CMK (cell line): Measurements from ENCODE around the gene PGF.
"Not testable (repeated sequence)": the region's sequence is repeated elsewhere in the genome, so short reads cannot be mapped to it uniquely, and the experiment has no call there.

Experiments used
- DNase-seq: peaks from one replicate; pipeline ENCODE4 v3.0.0-alpha.2; 2010; ENCODE audit warnings: low read depth

The PGF gene

DNA sequence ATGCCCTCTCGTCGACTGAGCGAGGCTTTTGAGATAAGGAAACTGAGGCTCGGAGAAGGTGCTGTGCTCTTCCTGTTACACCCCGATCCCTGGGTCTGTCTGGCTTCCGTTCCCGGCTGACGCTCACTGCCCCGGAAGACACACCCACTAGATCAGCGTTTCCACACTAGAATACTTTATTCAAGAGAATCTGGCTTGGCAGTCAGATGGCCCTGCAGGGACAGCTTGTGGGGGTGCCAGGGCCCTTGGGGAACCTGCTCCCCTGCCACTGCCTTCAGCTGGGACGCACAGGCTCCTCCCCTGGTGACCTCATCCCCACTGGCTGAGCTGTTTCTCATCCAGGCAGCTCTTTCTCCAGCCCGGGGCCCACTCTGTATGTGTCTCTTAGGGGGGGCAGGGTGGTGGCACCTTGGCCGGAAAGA, 13.7 kb downstream of the PGF start:
- peak; percentile 75 for DNase-seq

DNA sequence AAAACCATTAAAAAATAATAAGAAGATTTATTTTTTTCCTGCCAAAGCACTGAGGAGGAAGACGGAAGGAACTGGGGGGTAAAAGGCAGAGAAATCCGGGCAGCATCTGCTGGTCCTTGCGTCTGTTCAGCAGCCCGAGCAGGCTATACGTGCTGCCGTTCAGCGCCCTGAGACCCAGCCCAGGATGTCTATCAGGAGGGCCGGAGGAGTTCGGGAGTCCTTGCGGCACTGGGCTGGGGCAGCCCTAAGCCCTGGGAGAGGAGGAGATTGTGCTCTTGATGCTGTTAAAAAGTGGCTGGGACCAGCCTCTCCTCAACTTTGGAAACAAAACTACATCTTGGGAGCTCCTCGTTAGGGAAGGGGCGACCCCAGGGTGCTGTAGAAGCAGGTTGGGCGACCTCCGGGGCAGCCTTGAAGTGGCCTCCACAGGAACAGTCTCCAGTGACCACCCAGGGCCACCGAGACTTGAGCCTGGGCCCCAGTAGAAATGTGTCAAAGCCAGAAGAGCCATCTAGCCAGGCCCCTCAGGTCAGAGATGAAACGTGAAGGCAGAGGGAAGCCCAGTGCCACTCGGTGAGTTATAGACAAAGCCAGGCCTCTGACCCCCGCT, 14.3 kb downstream of the PGF start:
- no peak for DNase-seq

DNA sequence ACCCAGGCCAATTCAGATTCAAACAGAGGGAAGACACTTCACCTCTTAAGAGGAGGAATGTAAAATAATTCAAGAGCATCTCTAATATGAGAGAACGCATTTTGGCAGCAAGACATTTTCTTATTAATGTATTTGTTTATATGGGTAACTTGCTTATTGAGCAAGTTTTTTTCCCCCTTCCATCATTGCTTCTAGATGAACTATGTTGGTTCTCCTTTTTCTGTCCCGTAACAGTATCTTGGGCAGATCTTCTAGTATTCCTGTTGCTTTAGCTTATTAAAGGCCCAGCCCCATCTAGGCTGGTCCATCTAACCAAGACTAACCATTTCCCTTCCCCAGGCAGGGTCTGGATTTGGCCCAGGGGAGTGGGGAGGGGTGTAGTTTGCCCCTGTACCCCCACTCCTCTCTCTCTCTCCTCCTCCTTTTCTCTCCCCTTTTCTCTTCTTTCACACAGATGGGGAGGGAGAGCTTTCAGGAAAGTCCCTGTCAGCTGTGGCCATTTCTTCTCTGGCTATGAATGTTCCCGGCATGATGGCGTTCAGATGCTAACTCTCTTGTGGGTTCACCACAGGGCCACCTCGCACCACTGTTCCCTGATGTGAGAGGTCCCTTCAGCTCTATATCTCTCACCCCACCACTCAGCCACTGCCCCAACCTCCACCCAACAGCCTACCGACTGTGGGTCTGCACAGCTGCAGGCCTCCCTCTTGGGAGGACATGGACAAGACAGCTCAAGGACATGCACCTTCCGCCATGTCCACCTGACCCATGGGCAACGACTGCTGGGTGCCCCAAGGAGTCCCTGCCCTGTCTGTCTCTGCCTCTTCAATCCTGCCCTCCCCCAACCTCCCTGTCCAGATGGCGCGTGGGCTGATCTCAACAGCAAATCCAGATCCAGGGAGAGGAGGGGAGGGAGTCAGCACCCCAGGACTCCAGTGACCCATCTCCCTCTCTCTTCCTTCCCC, 16.6 kb downstream of the PGF start:
- no peak for DNase-seq

DNA sequence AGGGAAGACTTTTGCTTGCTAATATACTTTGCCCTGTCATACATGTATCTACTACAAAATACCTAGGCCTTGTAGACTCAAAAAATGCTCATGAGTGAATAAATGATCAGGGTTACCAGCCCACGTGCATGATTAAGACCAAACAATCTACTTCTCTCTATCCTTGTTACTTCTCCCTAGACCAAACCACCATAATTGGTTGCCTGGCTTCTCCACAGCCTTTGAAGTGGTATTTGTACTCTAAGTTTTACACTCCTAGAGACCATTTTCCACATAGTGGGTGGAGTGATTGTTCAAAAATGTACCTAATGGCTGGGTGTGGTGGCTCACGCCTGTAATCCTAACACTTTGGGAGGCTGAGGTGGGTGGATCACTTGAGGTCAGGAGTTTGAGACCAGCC, 18.2 kb downstream of the PGF start:
- DNase-seq, result no peak

DNA sequence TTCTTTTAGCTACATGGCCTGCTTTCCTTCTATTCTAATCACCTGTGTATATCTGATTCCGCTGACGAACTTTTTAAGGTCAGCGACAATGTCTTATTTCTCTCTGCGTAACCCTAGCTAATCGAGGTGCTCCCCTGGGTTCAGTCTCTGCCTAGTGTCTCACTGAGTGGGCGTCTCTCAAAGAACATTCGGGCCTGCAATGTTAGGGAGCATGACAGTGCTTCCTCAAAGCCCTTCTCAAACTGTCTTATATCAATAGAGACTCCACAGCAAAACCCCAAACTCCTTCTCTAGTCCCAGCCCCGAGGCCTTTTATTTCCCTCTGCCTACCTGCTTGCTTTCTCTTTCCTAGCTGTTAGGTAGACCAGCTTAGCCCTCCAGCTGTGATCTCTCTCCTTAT, 18.7 kb downstream of the PGF start:
- DNase-seq, result no peak

DNA sequence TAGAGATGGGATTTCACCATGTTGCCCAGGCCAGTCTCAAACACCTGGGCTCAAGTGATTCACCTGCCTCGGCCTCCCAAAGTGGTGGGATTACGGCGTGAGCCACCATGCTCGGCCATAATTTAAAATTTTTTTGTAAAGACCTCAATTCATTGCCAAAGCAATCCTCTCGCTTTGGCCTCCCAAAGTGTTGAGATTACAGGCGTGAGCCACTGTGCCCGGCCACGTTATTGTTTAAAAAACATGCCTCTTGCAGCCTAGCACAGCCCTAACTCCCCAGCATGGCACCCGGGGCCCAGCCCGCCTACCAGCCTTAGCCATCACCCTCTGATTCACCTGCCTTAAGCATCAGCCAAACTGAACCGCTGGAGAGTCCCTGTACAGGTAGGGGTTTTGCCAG, 19.2 kb downstream of the PGF start:
- no peak for DNase-seq

DNA sequence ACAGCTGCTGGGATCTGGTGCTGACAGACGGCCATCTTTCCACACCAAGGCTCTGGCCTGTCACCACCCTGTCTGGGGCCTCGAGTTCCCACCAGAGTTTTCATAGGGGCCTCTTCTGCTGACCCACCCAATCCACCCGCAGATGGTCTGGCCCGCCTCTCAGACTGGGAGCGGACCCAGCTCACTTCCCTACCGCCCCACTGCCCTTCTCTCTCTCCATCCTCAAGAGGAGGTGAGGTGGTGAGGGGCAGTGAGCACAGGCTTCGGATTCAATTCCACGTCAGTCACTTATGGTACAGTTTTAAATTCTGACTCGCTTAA, 20.1 kb downstream of the PGF start:
- DNase-seq, result no peak

DNA sequence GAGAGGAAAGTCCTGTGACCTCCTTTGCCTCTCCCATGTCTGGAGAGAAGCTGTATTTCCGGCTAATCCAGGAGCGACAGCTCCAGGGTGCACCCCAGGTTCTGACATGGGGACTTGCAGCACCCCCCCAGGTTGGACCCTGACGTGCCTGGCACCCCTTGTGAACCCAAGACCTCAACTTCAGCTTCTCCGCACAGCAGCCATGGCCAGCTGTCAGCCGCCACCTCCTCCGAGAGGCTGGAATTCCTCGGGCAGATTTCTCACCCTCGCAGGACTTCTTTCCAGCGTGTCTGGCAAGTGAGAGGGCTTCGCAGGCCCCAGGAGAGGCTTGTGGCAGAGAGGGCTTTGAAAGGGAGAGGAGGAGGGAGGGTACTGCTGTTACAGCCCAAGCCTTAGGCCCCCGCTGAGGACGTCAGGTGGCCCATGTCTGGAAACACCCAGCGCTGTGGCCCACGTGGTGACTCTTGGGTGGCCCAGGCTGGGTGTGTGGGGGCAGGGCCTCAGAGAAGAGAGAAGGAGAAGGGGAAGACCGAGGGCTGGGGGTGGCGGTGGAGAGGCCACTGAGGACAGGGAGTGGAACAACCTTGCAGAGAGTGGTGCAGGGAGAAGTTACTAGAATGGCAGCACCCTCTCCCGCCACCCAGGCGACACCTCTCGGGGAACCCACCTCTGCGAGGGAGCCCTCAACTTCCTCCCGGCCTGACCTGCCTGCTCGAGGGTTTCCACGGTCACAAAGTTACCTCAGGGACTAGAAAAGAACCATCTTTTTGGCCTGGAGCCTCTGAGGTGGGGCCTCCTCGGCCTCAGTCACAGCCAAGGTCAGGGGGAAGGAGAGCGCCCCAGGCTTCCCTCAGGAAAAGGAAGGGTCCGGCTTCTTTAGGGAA, 20.7 kb downstream of the PGF start:
- no peak for DNase-seq

DNA sequence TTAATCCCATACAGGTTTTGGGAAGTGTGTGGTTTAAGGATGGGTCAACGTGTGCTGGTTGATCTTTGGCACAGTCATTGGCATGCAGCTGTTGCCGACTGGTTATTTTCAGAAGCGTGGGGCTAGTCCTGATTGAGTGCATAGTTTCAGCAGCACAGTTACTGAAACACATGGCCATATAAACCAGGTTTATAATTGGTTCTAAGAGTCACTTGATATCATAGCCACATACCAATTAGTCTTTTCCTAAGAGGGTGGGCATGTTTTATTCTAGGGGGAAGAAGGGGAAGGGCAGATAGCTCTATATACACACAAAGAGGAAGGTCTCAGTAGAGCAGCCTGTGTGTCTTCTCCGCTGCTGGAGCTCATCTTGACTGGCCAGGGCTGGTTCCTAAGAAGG, 21.4 kb downstream of the PGF start:
- no peak for DNase-seq

DNA sequence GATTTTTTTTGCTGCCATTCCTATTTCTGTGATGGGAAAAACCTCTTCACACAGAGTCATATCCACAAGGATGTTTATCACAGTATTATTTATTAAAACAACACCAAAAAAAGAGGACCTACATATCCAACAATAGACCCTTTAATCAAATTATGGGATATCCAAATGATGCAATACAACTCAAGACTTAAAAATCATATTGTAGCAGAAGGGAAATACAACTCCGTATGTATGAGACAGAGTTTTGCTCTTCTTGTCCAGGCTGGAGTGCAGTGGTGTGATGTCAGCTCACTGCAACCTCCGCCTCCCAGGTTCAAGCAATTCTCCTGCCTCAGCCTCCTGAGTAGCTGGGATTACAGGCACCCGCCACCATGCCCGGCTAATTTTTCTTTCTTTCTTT, 22.5 kb downstream of the PGF start:
- not testable (repeated sequence) for DNase-seq

DNA sequence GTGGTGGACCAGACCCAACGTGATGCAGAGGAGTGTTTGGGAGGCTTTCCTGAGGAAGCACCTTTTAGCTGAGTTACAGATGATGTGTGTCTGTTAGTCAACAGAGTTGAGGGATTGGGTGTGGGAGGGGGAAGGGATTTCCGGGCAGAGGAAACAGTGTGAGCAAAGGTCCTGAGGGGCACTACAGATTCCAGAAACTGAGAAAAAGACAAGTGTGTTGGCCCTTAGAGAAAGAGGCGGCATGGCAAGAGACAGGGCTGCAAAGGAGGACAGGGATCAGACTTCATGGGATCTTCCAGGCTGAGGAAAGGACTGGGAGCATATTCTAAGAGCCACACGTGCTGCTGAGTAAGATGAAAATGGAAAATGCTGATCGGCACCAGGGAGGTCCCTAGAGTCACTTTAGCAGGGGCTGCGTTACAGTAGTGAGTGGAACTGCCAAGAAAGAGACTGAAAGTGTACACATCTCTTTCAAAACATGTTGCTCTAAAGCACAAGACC, 22.9 kb downstream of the PGF start:
- DNase-seq, result no peak

DNA sequence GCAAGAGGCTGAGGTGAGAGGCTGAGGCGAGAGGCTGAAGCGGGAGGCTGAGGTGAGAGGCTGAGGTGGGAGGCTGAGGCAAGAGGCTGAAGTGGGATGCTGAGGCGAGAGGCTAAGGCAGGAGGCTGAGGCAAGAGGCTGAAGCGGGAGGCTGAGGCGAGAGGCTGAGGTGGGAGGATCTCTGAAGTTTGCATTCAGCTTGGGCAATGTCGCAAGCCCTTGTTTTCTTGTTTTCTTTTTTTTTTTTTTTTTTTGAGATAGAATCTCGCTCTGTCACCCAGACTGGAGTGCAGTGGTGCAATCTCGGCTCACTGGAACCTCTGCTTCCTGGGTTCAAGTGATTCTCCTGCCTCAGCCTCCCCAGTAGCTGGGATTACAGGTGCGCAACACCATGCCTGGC, 23.7 kb downstream of the PGF start:
- not testable (repeated sequence) for DNase-seq

DNA sequence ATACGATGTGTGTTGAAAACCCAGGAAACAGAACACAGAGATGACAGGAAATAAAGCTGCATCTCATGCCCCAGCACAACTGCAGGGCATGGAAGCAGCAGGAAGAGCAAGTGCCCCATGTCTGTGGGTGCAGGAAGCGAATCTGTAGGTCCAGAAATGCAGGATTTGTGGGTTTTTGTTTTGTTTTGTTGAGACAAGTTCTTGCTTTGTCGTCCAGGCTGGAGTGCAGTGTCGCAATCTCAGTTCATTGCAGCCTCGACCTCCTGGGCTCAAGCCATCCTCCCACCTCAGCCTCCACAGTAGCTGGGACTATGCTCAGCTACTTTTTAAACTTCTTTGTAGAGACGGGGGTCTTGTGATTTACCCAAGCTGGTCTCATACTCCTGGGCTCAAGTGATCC, 26.2 kb downstream of the PGF start:
- no peak for DNase-seq

DNA sequence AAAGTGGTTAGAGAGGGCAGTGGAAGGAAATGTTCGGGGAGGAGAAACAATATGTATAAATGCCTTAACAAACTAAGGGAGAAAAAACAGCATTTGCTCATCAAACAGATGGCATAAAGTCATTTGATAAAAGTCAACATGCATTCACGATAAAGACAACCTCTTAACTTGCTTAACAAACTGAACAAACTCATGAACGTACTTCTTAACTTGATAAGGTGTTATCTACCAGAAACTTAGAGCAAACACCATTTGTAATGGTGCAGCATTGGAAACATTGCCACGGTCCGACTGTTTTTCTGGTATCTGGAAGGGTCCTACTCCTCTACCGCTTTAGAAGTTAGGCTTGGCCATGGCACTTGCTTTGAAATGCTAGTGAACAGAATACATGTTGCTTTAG, 28.2 kb downstream of the PGF start:
- DNase-seq, result no peak

DNA sequence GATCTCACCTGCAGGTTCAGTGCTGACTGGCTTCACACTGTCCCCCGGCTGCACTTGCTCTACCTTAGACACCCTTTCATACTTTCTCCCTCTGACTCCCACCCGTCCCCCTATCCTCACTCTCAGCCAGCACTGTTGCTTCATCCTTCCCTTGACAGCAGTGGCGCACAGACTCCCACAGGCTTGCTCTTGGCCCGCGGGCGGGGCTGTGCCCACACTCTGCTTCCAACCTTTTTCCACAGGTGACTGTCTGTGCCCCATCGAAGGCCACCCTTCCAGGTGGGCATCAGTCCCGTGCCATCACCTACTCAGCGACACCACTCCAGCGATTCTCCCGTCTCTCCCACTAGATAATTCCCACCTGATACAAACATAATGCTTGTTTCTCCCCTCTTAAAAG, 31.3 kb downstream of the PGF start:
- DNase-seq, result no peak

DNA sequence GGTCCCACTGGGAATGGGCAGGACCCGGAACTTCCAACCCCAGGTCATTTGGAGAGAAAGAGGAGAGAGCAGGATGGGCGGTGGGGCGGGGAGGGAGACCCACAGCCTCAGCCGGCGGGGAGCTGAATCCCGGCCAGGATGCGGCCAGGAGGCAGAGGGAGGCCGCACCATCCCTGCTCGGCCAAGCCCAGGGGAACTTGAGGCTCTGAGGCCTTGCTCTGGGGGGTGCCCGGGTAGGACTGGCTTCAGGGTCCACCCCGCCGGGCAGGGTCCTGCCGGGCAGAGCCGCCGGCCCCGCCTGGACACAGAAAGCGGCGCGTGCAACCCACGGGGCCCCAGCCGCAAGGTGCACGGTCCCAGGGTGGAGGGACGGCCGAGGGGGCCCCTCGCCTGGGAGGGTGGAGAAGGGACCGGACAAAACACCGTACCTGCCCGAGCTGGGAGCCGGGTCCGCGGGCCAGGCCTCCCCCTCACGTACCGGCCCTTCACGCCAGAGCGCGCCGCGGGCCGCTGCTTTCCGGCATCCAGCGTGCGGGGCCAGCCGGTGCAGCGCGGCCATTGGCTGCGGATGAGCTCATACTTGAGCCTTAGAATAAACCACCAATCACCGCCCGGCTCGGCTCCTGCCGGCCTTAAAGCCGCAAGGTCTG, 32.5 kb downstream of the PGF start, which contains the start of gene RPS6KL1:
RPS6KL1 (minus strand) TSS at position 509 of the 650 bp plus-strand sequence. CDS start 1,719 bp downstream, outside the sequence.
- peak; percentile 65 for DNase-seq

DNA sequence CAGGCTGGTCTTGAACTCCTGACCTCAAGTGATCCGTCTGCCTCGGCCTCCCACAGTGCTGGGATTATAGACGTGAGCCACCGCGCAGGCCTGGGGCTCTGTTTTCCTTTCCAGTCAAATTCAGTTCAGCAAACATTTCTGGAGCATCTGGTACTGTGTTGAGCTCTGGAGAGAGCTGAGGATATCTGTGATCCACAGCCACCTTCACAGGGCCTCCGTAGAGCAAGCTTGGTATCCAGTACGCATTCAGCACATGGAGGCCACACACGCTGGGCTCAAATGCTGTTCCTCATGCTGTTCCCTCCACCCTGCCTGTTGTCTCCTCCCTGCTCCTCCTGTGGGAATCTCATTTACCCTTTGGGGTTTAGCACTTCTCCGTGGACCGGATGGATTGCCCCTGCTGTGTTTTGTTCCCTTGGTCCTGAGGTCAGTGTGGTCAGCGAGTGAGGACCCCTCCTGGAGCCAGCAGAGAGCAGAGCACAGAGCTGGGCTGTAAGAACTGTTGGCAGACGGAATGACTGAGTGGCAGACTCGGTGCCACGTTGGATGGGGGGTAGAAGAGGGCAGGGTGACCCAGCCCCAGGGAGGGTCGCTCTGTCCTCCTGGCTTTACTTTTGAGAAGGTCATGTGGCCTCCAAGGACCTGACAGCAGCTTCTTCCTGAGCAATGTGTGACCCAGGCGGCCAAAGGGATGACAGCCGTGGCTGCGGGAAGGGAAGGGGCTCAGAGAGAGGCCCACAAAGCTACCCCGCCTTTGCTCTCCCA, 33.2 kb downstream of the PGF start:
- DNase-seq, result no peak

DNA sequence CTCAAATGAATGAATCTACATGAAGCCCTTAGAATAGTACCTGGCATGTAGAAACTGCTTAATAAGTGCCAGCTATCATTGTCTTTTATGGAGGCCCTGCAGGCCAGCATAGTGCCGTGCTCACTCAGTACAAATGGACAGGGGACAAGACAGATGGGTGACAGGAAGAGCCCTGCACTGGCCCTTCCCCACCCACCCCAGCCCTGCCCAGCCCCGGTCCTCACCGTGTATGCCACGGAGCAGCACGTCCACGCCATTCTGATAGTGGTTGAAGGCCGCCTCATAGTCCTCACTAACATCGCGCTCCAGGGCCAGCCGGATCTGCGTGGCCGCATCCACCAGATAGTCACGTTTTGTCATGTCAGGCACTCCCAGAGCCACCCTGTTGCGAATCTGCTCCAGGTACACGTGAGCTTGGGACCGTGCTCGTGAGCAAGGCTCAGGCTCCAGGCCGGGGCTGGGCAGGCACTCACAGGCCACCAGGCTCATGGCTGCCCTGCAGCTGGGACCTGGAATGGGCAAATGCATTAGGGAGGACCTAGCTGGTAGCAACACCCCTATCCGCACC, 34.3 kb downstream of the PGF start:
- no peak for DNase-seq

DNA sequence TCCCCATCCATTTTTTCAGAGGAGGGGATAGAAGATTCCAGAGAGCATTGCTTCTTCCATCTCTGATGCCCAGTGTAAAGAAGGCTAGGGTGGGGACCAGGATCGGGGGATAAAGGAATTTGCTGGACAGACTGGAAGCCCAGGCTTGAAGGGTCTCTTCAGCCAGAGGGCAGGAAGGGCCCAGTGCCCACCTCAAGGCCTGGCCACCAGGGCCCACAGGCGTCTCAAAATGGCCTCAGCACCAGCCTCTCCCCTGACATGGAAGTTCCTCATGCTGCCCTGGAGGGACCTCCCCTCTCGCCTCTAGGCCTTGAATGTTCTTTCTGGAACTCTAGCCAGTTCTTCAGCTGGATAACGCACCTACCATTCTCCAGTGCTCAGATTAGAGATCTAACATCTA, 35.1 kb downstream of the PGF start:
- DNase-seq, result no peak

DNA sequence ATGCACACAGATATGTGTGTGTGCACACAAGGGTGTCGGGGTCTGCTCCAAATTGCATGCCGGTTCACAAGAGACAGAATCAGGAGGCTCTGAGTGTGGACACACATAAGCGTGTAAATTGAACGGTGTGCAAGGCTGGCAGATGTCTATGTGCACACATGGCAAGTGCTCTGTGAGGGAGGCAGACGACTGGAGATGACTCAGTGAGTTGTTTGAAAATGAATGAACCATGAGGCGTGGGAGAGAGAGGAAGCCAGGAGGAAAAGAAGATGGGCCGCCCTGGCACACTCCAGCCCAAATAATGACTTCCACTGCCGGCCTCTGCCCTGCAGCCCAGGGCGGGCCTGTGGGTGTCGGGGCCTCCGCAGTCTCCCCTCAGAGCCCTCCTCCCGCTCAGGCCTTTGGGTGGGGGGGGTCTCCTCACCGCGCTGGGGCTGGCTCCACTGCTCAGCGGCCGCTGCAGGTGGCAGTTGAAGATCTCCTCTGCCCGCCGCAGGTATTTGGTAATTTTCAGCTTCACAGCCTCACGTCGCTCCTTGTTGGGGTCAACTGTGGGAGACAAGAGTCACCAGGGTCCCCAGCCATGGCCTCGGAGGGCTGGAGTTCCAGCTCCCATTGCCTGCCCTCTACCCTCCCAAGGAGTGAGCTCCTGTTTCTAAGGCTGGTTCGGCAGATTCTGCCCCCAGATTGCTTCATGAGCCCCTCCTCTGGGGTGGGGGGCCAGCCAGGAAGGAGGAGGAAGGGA, 35.8 kb downstream of the PGF start:
- DNase-seq, result no peak
